Astrocyte (in vitro differentiated cells and primary cell): ENCODE measurements around the gene UNC5A.
A peak's percentile ranks its signal among the peaks of the same experiment; 100 is the strongest.

Source experiments
- CTCF ChIP-seq: IDR thresholded peaks from 2 replicates; pipeline ENCODE4 v1.5.1; 2011; ENCODE audit warnings: low read depth, mild to moderate bottlenecking, inconsistent platforms, low read length, moderate library complexity; ENCODE audit not compliant: insufficient read depth
- EZH2 ChIP-seq: IDR thresholded peaks from 2 replicates; pipeline ENCODE4 v1.6.1; 2012; ENCODE audit warnings: mild to moderate bottlenecking, low read length, inconsistent platforms; ENCODE audit not compliant: insufficient read depth

DNA sequence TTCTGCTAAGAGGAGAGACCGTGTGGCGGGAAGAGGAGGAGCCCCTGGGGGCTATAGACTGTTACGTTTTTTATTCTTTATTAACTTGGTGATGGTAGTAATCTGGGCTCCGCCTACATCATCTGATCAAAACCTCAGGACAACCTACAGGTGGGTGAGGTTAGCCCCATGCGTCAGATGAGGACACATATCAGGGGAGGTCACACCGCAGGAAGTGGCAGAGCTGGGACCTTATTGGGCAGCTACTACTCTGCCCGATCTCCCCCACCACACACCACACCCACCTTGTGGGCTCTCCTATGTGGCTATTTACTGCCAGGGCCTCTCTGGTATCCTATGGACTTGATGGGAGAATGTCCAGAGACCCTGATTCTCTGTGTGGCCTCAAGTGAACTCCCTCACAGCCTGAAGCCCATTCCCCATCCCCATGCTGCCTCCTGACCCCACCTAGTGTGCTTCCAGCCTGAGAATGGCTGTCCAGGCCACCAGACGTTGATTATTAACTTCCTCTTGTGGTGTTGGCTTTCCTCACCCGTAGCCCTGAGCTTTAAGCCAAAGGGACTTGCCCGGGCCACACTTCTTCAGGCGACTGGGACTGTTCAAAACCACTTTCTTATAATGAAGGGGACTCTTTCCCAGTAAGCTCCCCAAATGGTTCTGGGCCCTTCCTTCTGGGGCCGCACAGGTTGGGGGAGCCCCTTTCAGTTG, 8.2 kb downstream of the UNC5A start:
- TF ChIP-seq CTCF: no peak
- peak; percentile 1 for TF ChIP-seq EZH2
